Mesothelial cell of epicardium (in vitro differentiated cells): ENCODE results near the gene SDR42E2. TPM values are rescaled to one million over a fixed set of nuclear protein-coding genes. Genes with fewer than 3 reads are reported as not detected.

ENCODE experiments used
- DNase-seq, 2 experiments: peaks; one replicate each; pipeline ENCODE4 v3.0.0; 2021; ENCODE audit warnings: low spot score in 2 of 2; ENCODE audit not compliant: unreplicated experiment in 2 of 2
- H3K27ac Mint-ChIP-seq: 2 replicates; pipeline ENCODE4 v1.8.0; 2021; ENCODE audit warnings: mixed read lengths
- H3K27me3 Mint-ChIP-seq: 2 replicates; pipeline ENCODE4 v1.8.0; 2021; ENCODE audit warnings: low read depth, mixed read lengths
- H3K36me3 Mint-ChIP-seq: 2 replicates; pipeline ENCODE4 v1.8.0; 2021; ENCODE audit warnings: mixed read lengths
- H3K4me1 Mint-ChIP-seq: 2 replicates; pipeline ENCODE4 v1.8.0; 2021; ENCODE audit warnings: mixed read lengths
- H3K4me3 Mint-ChIP-seq: 2 replicates; pipeline ENCODE4 v1.8.0; 2021; ENCODE audit warnings: mild to moderate bottlenecking, moderate library complexity, mixed read lengths
- H3K9me3 Mint-ChIP-seq: 2 replicates; pipeline ENCODE4 v1.8.0; 2021; ENCODE audit warnings: mixed read lengths
- total RNA-seq: library from RNA; stranded (reverse); gene quantifications from 3 replicates; pipeline ENCODE4 v1.2.1, GENCODE V29; 2021
- TF ChIP-seq, protein P1 (sequence below): fragments of 200-600 bp; sonication (generic); IDR thresholded peaks from one replicate; pipeline ENCODE4 v1.5.0; 2021; ENCODE audit warnings: antibody characterized with exemption; ENCODE audit not compliant: unreplicated experiment

Gene SDR42E2
- total RNA-seq, result 0.09 TPM in 2 of 3 replicates, not detected in the other

DNA sequence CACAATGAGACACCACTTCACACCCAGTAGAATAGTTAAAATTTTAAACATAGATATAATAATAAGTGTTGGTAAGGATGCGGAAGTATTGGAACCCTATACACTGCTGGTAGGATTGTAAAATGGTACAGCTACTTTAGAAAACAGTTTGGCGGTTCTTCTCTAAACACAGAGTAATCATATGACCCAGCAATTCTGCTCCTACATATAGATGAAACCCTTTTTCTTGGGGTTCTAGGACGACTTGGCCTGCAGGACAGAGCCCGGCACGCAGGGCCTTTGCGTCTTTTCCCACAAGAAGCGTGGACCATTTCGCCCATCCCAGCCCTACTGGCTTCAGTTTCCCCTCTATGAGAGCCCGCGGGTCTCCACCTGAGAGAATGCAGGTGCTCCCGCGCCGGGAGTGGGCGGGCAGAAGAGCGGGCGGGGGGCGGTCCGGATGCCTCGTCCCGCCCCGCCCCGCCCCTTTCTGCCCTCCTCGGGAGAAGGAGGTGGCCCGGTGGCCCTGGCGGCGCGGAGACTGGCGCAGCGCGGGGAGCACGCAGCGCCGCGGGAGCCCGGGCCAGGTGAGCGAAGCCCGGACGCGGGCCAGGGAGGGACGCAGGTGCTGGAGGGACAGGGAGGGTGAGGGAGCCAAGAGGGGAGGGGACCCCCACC lies at the start of gene SDR42E2:
SDR42E2 (plus strand) TSS at position 508 of the 657 bp plus-strand sequence. CDS start 3,077 bp downstream, outside the sequence.
- no peak within 1 kb of the TSS for H3K4me3 Mint-ChIP-seq

DNA sequence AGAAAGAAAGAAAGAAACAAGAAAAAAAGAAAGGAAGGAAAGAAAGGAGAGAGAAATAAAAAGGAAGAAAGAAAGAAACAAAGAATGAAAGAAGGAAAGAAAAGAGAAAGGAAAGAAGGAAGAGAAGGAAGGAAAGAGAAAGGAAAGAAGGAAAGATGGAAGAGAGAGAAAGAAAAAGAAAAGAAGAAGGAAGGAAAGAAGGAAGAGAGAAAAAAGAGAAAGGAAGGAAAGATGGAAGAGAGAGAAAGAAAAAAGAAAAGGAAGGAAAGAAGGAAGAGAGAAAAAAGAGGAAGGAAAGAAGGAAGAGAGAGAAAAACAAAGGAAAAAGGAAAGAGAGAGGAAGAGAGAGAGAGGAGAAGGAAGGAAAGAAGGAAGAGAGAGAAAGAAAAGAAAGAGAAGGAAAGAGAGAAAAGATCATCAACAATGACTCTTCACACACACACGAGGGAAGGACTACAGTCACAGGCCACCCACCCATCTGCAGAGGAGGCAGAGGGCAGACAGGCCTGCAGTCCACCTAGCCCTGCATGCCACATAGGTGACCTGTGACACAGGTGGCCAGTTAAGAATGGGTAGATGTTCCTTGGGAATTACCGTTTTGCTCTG lies 46.1 kb upstream of the SDR42E2 start:
- Mint-ChIP-seq H3K27ac (no peak overlapping the region), H3K27me3 (peaks cover 19% of the 10 kb centered on the region)

More for the DNA sequence above, at the start of gene SDR42E2:
- DNase-seq, result no peak
- Mint-ChIP-seq H3K27me3 (peaks cover 63% of the 10 kb centered on the region), H3K36me3 (no peaks in the 10 kb centered on the region), H3K4me1 (no peaks in the 10 kb centered on the region), H3K9me3 (peaks cover 5% of the 10 kb centered on the region), H3K27ac (no peak within 1 kb of the TSS)
- TF ChIP-seq, protein P1, sequence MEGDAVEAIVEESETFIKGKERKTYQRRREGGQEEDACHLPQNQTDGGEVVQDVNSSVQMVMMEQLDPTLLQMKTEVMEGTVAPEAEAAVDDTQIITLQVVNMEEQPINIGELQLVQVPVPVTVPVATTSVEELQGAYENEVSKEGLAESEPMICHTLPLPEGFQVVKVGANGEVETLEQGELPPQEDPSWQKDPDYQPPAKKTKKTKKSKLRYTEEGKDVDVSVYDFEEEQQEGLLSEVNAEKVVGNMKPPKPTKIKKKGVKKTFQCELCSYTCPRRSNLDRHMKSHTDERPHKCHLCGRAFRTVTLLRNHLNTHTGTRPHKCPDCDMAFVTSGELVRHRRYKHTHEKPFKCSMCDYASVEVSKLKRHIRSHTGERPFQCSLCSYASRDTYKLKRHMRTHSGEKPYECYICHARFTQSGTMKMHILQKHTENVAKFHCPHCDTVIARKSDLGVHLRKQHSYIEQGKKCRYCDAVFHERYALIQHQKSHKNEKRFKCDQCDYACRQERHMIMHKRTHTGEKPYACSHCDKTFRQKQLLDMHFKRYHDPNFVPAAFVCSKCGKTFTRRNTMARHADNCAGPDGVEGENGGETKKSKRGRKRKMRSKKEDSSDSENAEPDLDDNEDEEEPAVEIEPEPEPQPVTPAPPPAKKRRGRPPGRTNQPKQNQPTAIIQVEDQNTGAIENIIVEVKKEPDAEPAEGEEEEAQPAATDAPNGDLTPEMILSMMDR, result no peak

DNA sequence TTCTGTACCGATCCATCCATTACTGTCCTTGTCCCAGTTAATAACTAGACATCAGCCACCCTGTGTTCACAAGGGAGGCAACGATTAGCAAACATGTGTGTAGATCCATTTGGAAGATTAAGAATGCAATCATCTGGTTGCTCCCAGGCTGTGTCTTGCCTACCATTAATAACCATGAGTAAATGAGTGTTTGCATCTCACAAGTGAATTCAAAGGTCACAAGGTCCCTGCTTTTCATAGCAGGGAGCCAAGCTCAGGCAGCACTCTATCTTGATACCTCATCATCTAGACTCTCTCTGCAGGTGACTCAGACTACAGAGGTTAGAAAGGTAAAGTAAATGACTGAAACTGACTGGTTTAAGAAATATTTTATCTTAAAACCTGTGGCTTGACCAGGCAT lies 44.7 kb upstream of the SDR42E2 start:
- Mint-ChIP-seq H3K27me3 (peaks cover 16% of the 10 kb centered on the region), H3K36me3 (no peaks in the 10 kb centered on the region), H3K9me3 (no peaks in the 10 kb centered on the region), H3K4me1 (no peaks in the 10 kb centered on the region), H3K4me3 (no peak overlapping the region), H3K27ac (no peak overlapping the region)
- DNase-seq, result no peak
- TF ChIP-seq, protein P1, result no peak

More for the DNA sequence above, 46.1 kb upstream of the SDR42E2 start:
- Mint-ChIP-seq H3K36me3 (no peaks in the 10 kb centered on the region), H3K4me1 (no peaks in the 10 kb centered on the region), H3K4me3 (no peak overlapping the region), H3K9me3 (no peaks in the 10 kb centered on the region)
- TF ChIP-seq, protein P1, result no peak
- no peak for DNase-seq

DNA sequence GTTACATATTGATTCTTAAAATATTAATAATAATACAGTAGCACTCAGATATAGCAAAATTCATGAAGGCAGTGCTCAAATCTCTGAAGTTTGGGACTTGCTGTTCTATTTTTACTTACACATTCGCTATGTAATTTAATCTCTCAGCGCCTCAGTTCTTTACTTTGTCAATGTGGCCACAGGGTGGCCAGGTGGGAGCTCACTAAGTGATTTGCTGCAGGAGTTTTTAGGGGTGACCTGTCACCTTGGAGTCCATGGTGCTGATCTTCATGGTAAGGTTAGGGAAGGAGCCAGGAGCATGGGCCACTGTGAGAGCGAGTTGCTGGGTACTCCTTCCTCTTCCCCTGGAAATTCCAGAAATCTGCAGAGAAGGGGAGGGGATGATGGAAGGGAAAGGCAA lies 41.9 kb upstream of the SDR42E2 start:
- DNase-seq, result no peak
- H3K36me3 Mint-ChIP-seq, result no peaks in the 10 kb centered on the region
- no peak overlapping the region for H3K27ac Mint-ChIP-seq
- peaks cover 23% of the 10 kb centered on the region for H3K27me3 Mint-ChIP-seq
- H3K9me3 Mint-ChIP-seq, result no peaks in the 10 kb centered on the region
- TF ChIP-seq, protein P1, result no peak
- no peak overlapping the region for H3K4me3 Mint-ChIP-seq
- H3K4me1 Mint-ChIP-seq, result no peaks in the 10 kb centered on the region

DNA sequence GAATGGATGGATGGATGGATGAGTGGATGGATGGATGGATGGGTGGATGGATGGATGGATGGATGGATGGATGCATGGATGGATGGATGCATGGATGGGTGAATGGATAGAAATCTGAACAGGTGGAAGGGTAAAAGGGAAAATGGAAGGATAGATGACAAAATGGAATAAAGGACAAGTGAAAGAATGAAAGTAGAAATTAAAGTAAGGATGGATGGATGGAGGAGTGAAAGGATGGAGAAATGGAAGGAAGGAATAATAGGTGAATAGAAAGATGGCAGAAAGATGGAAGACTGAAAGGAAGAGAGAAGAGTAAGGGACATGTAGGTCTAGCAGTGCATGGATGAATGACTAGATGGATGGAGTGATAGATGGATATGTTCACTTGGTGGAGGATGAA lies 40.1 kb upstream of the SDR42E2 start:
- Mint-ChIP-seq H3K27ac (no peak overlapping the region), H3K27me3 (peaks cover 23% of the 10 kb centered on the region), H3K4me3 (no peak overlapping the region), H3K4me1 (no peaks in the 10 kb centered on the region), H3K36me3 (no peaks in the 10 kb centered on the region), H3K9me3 (no peaks in the 10 kb centered on the region)
- TF ChIP-seq, protein P1, result no peak
- no peak for DNase-seq
